ENCODE results near the gene RERE. TPM values are rescaled to one million over a fixed set of nuclear protein-coding genes. Genes with fewer than 3 reads are reported as not detected.

Gene RERE
- polyA plus RNA-seq, 1 of the 3 experiments (the other 2 are of a cell fraction): 8.1 TPM

DNA sequence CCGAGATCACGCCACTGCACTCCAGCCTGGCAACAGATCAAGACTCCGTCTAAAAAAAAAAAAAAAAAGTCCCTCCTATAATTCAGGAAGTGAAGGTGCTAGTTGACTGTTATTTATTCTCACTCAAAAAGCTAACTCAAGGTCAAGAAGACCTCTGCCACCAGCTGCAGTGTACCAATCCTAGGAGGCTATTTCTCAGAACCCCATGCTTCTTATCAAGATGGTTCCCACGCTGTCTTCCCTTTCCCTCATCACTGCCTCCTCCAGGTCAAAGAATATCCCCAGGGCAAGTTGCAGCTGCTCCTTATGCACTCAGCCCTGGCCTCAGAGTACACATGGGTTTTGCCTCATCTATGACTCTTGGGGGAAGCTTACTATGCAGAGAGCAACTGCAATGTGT is 53.6 kb downstream of the RERE start:
- 80% methylated on average over 4 of the region's 4 CpGs for WGBS (ENCODE audit: low lambda C conversion rate)
- Histone ChIP-seq H3K4me2 (no peak overlapping the region), H4K20me1 (ENCODE audit: insufficient read depth) (no peaks in the 10 kb centered on the region), H3F3A (replicated peaks; ENCODE audit: insufficient read depth) (peaks cover 3% of the 10 kb centered on the region), H3K9ac (no peak overlapping the region), H3K4me3 (ENCODE audit: low read depth in 2 of 2, low read length in 1 of 2) (no peak overlapping the region), H3K27ac (ENCODE audit: low read depth in 2 of 2, low read length in 1 of 2) (no peak overlapping the region; a peak in 1 of 4 replicates), H3K79me2 (ENCODE audit: insufficient read depth) (peaks cover 13% of the 10 kb centered on the region; the same call in 1 of the 2 replicates), H3K27me3 (ENCODE audit: insufficient read depth) (no peaks in the 10 kb centered on the region), H3K4me1 (ENCODE audit: control insufficient read depth in 1 of 2, insufficient read depth in 2 of 2, low read depth in 1 of 2, low read length in 1 of 2) (peaks cover 2 to 8% of the 10 kb centered on the region in 2 experiments; a peak in 2 of 4 replicates), H3K9me2 (no peaks in the 10 kb centered on the region), H3K36me3 (replicated peaks in 1 of 2; ENCODE audit: control insufficient read depth in 1 of 2, insufficient read depth in 2 of 2, low read length in 1 of 2) (no peaks in the 10 kb centered on the region), H2AFZ (ENCODE audit: low read depth) (no peak overlapping the region), H3K9me3 (no peaks in the 10 kb centered on the region)
- DNase-seq: no peak
- ChIA-PET POLR2A (no interaction called here), CTCF (interaction anchor here (1.4 kb wide), 1 partner anchor 85 kb away, joined by 4 read pairs; no protein-coding TSS in a partner anchor)
- TF ChIP-seq TAF1 (IDR thresholded peaks at IDR 0.05; ENCODE audit: borderline replicate concordance, low read depth, low read length) (no peak), ELF1 (IDR thresholded peaks at IDR 0.05) (no peak), YY1 (IDR thresholded peaks at IDR 0.05; ENCODE audit: low read depth) (no peak), GATA2 (CRISPR knock-in tag; IDR thresholded peaks at IDR 0.05) (no peak), FOXJ3 (CRISPR knock-in tag; IDR thresholded peaks at IDR 0.05) (no peak)

DNA sequence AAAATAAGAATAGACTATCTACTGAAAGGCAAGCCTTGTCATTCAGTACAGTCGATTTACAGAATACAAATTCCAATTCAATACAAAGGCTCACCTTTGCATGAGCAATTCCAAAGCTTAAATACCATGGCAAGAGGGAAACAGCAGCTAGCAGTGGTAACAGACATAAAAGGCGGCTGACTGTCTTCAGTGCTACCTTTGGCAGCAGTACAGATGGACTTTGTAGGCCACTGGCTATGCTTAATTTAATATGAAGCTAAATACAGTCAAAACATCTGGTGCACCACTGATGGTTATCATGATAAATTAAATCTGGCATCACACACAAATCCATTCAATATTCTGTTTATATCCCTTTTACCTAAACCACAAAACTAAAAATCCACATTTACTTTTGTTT is 62.4 kb downstream of the RERE start:
- H3K4me1 ChIP-seq (ENCODE audit: control insufficient read depth in 1 of 2, insufficient read depth in 2 of 2, low read depth in 1 of 2, low read length in 1 of 2): peaks cover 16 to 27% of the 10 kb centered on the region in 2 experiments; a peak in 3 of 4 replicates
- H3K9me2 ChIP-seq: no peaks in the 10 kb centered on the region
- no peaks in the 10 kb centered on the region for H3F3A ChIP-seq (replicated peaks; ENCODE audit: insufficient read depth)
- no peak for TF ChIP-seq GABPA (IDR thresholded peaks at IDR 0.05; ENCODE audit: low read depth)
- peak; percentile 29; the same call in 1 of the 2 replicates for TF ChIP-seq NFIC (IDR thresholded peaks at IDR 0.05; ENCODE audit: borderline replicate concordance)
- TF ChIP-seq, protein P1, sequence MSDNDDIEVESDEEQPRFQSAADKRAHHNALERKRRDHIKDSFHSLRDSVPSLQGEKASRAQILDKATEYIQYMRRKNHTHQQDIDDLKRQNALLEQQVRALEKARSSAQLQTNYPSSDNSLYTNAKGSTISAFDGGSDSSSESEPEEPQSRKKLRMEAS (IDR thresholded peaks at IDR 0.05; ENCODE audit: low read depth): no peak
- TF ChIP-seq CHD2 (IDR thresholded peaks at IDR 0.05; ENCODE audit: low read length, partially characterized antibody): peak; percentile 90
- peak; percentile 78 for TF ChIP-seq TCF12 (IDR thresholded peaks at IDR 0.05)
- TF ChIP-seq FOXJ3 (CRISPR knock-in tag; IDR thresholded peaks at IDR 0.05): peak; percentile 84
- no peak for TF ChIP-seq RFX5 (IDR thresholded peaks at IDR 0.05; ENCODE audit: low read length)
- no peak for TF ChIP-seq FOSL2 (IDR thresholded peaks at IDR 0.05; ENCODE audit: borderline replicate concordance, low read depth)
- TF ChIP-seq RCOR1 (IDR thresholded peaks at IDR 0.05; ENCODE audit: low read length): peak; percentile 96
- TF ChIP-seq SMC3 (IDR thresholded peaks at IDR 0.05; ENCODE audit: low read depth, low read length): no peak
- no peak for TF ChIP-seq SIN3A (IDR thresholded peaks at IDR 0.05; ENCODE audit: borderline replicate concordance, low read depth, low read length)
- TF ChIP-seq, protein P2, sequence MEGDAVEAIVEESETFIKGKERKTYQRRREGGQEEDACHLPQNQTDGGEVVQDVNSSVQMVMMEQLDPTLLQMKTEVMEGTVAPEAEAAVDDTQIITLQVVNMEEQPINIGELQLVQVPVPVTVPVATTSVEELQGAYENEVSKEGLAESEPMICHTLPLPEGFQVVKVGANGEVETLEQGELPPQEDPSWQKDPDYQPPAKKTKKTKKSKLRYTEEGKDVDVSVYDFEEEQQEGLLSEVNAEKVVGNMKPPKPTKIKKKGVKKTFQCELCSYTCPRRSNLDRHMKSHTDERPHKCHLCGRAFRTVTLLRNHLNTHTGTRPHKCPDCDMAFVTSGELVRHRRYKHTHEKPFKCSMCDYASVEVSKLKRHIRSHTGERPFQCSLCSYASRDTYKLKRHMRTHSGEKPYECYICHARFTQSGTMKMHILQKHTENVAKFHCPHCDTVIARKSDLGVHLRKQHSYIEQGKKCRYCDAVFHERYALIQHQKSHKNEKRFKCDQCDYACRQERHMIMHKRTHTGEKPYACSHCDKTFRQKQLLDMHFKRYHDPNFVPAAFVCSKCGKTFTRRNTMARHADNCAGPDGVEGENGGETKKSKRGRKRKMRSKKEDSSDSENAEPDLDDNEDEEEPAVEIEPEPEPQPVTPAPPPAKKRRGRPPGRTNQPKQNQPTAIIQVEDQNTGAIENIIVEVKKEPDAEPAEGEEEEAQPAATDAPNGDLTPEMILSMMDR (IDR thresholded peaks at IDR 0.05): no peak
- TF ChIP-seq ELF1 (IDR thresholded peaks at IDR 0.05): no peak
- no peak for TF ChIP-seq EZH2phosphoT487 (IDR thresholded peaks at IDR 0.05; ENCODE audit: borderline replicate concordance, low read depth)
- peak in 1 of 2 experiments; percentile 97; a peak in 2 of 4 replicates for TF ChIP-seq EP300 (IDR thresholded peaks at IDR 0.05; ENCODE audit: borderline replicate concordance in 1 of 2, low read depth in 1 of 2, low read length in 1 of 2)
- TF ChIP-seq RXRA (IDR thresholded peaks at IDR 0.05; ENCODE audit: borderline replicate concordance, low read depth): no peak
- TF ChIP-seq MEF2A (IDR thresholded peaks at IDR 0.05; ENCODE audit: borderline replicate concordance, low read depth): no peak
- TF ChIP-seq GATA2 (CRISPR knock-in tag; IDR thresholded peaks at IDR 0.05): peak; percentile 97
- peak; percentile 36; the same call in 1 of the 2 replicates for TF ChIP-seq TEAD4 (IDR thresholded peaks at IDR 0.05; ENCODE audit: borderline replicate concordance, insufficient read depth)
- no peak for TF ChIP-seq YY1 (IDR thresholded peaks at IDR 0.05; ENCODE audit: low read depth)
- TF ChIP-seq, protein P3, sequence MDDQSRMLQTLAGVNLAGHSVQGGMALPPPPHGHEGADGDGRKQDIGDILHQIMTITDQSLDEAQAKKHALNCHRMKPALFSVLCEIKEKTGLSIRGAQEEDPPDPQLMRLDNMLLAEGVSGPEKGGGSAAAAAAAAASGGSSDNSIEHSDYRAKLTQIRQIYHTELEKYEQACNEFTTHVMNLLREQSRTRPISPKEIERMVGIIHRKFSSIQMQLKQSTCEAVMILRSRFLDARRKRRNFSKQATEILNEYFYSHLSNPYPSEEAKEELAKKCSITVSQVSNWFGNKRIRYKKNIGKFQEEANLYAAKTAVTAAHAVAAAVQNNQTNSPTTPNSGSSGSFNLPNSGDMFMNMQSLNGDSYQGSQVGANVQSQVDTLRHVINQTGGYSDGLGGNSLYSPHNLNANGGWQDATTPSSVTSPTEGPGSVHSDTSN (IDR thresholded peaks at IDR 0.05): peak; percentile 47
- peak; percentile 61 for TF ChIP-seq POLR2AphosphoS5 (IDR thresholded peaks at IDR 0.05; ENCODE audit: low read depth, low read length)
- no peak for TF ChIP-seq FOXM1 (IDR thresholded peaks at IDR 0.05; ENCODE audit: low read depth)
- TF ChIP-seq TAF1 (IDR thresholded peaks at IDR 0.05; ENCODE audit: borderline replicate concordance, low read depth, low read length): no peak
- TF ChIP-seq, protein P4, sequence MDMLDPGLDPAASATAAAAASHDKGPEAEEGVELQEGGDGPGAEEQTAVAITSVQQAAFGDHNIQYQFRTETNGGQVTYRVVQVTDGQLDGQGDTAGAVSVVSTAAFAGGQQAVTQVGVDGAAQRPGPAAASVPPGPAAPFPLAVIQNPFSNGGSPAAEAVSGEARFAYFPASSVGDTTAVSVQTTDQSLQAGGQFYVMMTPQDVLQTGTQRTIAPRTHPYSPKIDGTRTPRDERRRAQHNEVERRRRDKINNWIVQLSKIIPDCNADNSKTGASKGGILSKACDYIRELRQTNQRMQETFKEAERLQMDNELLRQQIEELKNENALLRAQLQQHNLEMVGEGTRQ (IDR thresholded peaks at IDR 0.05; ENCODE audit: borderline replicate concordance, low read depth, low read length): no peak
- no peaks in the 10 kb centered on the region for H3K27me3 ChIP-seq (ENCODE audit: insufficient read depth)
- ChIA-PET POLR2A (interaction anchor here (0.5 to 1.0 kb wide), 3 partner anchors 48 to 62 kb away, joined by 3 to 4 read pairs (median 3); partner anchors contain the start of gene RERE), CTCF (interaction anchor here (1.0 to 3.0 kb wide), 7 partner anchors 28 to 739 kb away, joined by 3 to 11 read pairs (median 3); no protein-coding TSS in a partner anchor)
- whole genome bisulfite sequencing (ENCODE audit: low lambda C conversion rate): 35% methylated on average over 2 of the region's 2 CpGs
- no peak overlapping the region for H2AFZ ChIP-seq (ENCODE audit: low read depth)
- peak; percentile 70 for DNase-seq
- H3K79me2 ChIP-seq (ENCODE audit: insufficient read depth): peaks cover 4% of the 10 kb centered on the region; the same call in 1 of the 2 replicates
- H4K20me1 ChIP-seq (ENCODE audit: insufficient read depth): no peaks in the 10 kb centered on the region
- no peak overlapping the region for H3K9ac ChIP-seq
- peak overlapping the region; percentile 10; the same call in 1 of the 2 replicates for H3K4me2 ChIP-seq
- no peak overlapping the region for H3K4me3 ChIP-seq (ENCODE audit: low read depth in 2 of 2, low read length in 1 of 2)
- H3K9me3 ChIP-seq: no peaks in the 10 kb centered on the region
- peak overlapping the region in 1 of 2 experiments; percentile 98; a peak in 2 of 4 replicates for H3K27ac ChIP-seq (ENCODE audit: low read depth in 2 of 2, low read length in 1 of 2)
- H3K36me3 ChIP-seq (replicated peaks in 1 of 2; ENCODE audit: control insufficient read depth in 1 of 2, insufficient read depth in 2 of 2, low read length in 1 of 2): no peaks in the 10 kb centered on the region

All from SK-N-SH (cell line).